GM12872 (cell line): Measurements from ENCODE around the gene C13orf46.

Experiments
- TF ChIP-seq, protein P1 (sequence below): IDR thresholded peaks from 3 replicates; pipeline ENCODE4 v1.5.1; 2011; ENCODE audit warnings: low read depth, mild to moderate bottlenecking, low read length, moderate library complexity; ENCODE audit not compliant: insufficient read depth

Gene C13orf46

DNA sequence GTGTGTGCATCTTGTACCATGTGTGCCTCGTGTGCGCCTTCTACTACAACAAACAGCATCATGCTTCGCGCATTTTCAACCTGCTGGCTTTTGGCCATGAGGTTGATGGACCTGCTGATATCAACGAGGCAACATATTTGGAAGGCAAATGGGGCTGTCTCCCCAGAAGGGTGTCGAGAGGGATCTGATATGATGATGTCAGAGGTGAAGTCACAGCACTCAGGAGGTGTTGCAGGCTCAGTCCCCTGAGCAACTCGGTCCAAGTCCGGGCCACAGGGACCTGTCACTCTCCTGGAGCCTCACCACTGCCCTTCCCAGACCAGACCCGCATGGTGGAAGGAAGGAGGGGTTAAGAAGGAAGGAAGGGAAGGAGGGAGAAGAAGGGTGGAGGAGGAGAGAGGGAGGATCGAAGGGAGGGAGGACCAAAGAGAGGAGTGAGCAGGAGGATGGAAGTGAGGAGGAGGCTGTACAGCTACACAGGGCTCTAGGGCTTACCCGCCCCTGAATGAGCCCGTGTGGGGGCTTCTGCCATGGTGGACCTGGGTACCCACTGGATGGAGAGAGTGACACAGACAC lies 6.7 kb upstream of the C13orf46 start:
- TF ChIP-seq, protein P1, sequence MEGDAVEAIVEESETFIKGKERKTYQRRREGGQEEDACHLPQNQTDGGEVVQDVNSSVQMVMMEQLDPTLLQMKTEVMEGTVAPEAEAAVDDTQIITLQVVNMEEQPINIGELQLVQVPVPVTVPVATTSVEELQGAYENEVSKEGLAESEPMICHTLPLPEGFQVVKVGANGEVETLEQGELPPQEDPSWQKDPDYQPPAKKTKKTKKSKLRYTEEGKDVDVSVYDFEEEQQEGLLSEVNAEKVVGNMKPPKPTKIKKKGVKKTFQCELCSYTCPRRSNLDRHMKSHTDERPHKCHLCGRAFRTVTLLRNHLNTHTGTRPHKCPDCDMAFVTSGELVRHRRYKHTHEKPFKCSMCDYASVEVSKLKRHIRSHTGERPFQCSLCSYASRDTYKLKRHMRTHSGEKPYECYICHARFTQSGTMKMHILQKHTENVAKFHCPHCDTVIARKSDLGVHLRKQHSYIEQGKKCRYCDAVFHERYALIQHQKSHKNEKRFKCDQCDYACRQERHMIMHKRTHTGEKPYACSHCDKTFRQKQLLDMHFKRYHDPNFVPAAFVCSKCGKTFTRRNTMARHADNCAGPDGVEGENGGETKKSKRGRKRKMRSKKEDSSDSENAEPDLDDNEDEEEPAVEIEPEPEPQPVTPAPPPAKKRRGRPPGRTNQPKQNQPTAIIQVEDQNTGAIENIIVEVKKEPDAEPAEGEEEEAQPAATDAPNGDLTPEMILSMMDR: no peak

DNA sequence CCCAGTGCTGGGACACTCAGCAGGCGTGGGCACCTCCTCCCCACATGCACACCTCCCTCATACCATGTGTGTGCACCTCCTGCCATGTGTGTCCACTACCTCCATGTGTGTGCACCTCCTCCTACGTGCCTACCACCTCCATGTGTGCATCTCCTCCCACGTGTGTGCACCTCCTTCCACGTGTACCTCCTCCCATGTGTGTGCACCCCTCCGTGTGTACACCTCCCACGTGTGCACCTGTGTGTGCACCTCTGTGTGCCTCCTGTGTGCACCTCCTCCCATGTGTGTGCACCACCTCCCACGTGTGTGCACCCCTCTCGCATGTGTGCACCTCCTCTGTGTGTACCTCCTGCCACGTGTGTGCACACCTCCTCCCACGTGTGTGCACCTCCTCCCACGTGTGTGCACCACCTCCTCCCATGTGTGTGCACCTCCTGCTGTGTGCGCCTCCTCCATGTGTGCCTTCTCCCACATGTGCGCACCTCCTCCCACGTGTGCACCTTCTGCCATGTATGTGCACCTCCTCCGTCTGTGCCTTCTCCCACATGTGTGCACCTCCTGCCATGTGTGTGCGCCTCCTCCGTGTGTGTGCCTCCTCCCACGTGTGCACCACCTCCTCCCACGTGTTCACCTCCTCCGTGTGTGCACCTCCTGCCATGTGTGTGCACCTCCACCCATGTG lies 6.1 kb upstream of the C13orf46 start:
- TF ChIP-seq, protein P1: no peak

DNA sequence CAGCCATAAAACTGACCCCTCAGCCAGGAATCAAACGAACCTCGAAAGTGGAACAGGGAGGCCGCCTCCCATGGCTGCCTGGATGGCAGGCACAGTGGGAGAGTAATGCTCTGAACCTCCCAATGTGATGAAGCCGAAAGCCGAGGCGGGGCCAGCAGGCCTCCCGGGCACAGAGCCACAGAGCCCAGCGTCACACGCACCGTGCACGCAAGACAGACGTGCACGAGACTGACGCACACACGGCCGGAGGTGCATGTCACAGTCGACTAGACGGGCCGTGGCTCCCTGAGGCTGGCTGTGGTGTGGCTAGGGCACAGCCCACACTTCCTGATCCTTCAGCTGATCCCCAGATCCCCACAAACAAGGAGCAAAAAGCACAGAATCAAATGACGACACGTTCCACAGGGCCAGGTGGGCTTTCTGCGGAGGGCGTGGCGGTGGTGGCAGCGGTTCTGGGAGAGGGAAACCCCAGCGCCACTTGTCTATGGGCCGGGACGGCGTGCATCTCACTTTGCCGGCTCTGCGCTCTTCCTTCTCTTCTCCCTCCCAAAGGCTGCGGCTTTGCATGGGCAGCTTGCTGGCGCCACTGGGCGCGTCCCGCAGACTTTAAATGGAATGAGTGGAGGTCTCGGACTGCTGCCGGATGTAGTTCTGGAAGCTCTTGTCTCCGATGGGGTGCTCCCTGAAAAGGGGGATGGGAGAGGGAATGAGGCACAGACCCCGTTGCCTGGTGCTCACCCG lies 5.0 kb upstream of the C13orf46 start:
- TF ChIP-seq, protein P1: no peak

DNA sequence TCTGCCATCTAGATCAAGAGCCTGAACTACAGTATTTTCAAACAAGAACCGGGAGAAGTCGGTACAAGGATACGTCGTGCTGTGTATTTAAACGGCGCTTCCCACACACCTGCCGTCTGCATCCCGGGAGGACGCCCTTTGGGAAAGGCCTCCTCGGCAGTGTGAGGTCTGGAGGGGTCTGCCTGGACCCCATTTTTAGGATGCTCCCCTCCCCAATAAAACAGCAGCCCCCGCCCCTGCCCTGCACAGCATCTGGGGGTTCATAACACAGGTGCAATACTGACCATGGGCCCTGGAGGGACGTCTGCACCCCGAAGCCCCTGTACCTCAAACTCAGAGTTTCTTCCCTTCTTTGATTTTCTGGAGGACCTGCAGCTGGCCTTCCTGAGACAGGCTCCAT lies 4.1 kb upstream of the C13orf46 start:
- TF ChIP-seq, protein P1: no peak

DNA sequence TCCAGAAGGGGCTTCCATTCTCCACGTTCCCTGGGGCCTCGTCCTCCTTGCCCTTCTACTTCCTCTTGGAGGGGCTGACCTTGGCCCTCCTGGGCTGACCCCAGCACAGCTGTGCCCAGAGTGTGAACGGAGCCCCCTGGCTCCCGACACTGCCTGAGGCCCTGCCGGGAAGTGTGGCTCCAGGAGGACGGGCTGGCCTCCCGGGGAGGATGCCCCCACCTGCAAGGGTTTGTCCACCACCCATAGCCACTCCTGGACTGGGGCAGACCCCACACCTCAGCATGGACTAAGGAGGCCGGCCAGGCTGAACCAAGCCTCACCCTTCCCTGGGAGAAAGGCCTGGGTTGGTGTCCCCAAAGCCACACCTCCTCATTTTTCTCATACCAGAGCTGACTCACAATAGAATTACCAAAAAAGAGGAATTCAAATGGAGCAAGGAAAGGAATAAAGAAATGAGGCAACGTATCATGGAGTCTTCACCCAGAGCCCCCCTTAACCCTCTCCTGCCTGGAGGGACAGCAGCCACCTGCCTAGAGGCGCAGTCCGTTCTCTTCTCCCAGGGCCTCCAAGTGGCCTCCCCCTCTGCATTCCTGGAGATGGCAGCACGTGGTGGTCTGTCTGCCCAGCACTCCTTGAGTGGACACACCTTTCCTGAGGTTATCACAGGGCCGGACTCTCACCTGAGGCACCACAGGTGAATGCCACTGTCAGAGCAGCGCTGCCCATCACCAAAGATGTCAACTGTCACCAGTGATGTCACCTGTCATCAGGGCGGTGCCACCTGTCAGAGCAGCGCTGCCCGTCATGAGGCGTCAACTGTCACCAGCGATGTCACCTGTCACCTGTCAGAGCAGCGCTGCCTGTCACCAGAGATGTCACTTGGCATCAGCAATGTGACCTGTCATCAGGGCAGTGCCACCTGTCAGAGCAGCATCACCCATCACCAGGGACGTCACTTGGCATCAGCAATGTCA lies 3.1 kb upstream of the C13orf46 start:
- TF ChIP-seq, protein P1: no peak

DNA sequence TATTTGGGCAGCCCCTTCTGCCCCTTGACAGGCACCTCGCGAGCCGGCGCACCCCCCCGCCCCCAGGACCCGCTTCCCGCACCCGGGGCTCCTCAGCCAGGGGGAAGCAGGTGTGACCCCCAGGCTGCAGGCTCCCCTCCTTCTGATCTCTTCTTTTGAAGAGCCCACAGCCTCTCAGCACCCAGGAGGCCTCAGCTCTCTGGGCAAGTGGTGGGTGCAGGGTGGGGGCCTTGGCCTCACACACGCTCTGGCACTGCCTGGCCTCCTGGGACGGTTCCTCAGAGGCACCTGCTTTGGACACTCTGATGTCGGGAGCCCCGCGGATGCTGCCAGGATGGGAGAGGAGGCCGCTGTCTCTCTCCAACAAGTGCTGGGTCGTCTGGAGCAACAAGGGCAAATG lies 1.5 kb upstream of the C13orf46 start:
- TF ChIP-seq, protein P1: no peak
